Ishikawa (cell line): ENCODE data around the gene YES1.
A peak's percentile ranks its signal among the peaks of the same experiment; 100 is the strongest.

Source experiments
- CEBPB ChIP-seq: IDR thresholded peaks from 2 replicates; pipeline ENCODE4 v1.6.1; 2012
- CREB1 ChIP-seq: IDR thresholded peaks from 2 replicates; pipeline ENCODE4 v1.6.1; 2012; ENCODE audit warnings: low read depth
- EGR1 ChIP-seq: IDR thresholded peaks from 2 replicates; pipeline ENCODE4 v1.6.1; 2012
- EP300 ChIP-seq: IDR thresholded peaks from 2 replicates; pipeline ENCODE4 v1.6.1; 2012; ENCODE audit warnings: borderline replicate concordance
- FOXM1 ChIP-seq: IDR thresholded peaks from 2 replicates; pipeline ENCODE4 v1.6.1; 2012; ENCODE audit warnings: low read depth, borderline replicate concordance
- MAX ChIP-seq: IDR thresholded peaks from 2 replicates; pipeline ENCODE4 v1.6.1; 2012
- NFIC ChIP-seq: IDR thresholded peaks from 2 replicates; pipeline ENCODE4 v1.6.1; 2012
- RAD21 ChIP-seq: IDR thresholded peaks from 2 replicates; pipeline ENCODE4 v1.6.1; 2012; ENCODE audit warnings: low read depth
- REST ChIP-seq: IDR thresholded peaks from 2 replicates; pipeline ENCODE4 v1.6.1; 2012; ENCODE audit warnings: low read depth, mild to moderate bottlenecking
- TAF1 ChIP-seq: IDR thresholded peaks from 2 replicates; pipeline ENCODE4 v1.6.1; 2012; ENCODE audit warnings: low read depth, mild to moderate bottlenecking
- TCF12 ChIP-seq: IDR thresholded peaks from 2 replicates; pipeline ENCODE4 v1.6.1; 2012; ENCODE audit warnings: low read depth
- TEAD4 ChIP-seq: IDR thresholded peaks from 2 replicates; pipeline ENCODE4 v1.6.1; 2012
- USF1 ChIP-seq: IDR thresholded peaks from 2 replicates; pipeline ENCODE4 v1.6.1; 2012
- YY1 ChIP-seq: IDR thresholded peaks from 2 replicates; pipeline ENCODE4 v1.6.1; 2012; ENCODE audit warnings: low read depth
- ZBTB7A ChIP-seq: IDR thresholded peaks from 2 replicates; pipeline ENCODE4 v1.6.1; 2012; ENCODE audit warnings: low read depth

Gene YES1

GRCh38 chr18:712401-713134 is 99.5 kb downstream of the YES1 start, which contains the start of gene ENOSF1:
ENOSF1 (minus strand) TSS chr18:712630; CDS start chr18:712587, 43 bp downstream.
- TF ChIP-seq EGR1 (0 out of 2 replicates have a peak, but pooled peaks have one; percentile 36), CEBPB (no peak), TCF12 (no peak), TAF1 (peak; percentile 58), REST (no peak), MAX (peak; percentile 79), USF1 (0 out of 2 replicates have a peak, but pooled peaks have one; percentile 18), YY1 (peak; percentile 89), RAD21 (peak; percentile 42; the same call in 1 of the 2 replicates), FOXM1 (no peak), EP300 (no peak), NFIC (no peak), TEAD4 (no peak), CREB1 (no peak), ZBTB7A (no peak)

- no peak for TF ChIP-seq YY1
- TF ChIP-seq CEBPB = no peak
- peak; percentile 58; the same call in 1 of the 2 replicates for TF ChIP-seq MAX
- peak; percentile 64 for TF ChIP-seq USF1
- peak; percentile 12; the same call in 1 of the 2 replicates for TF ChIP-seq TAF1
- TF ChIP-seq ZBTB7A = no peak; the same call in 1 of the 2 replicates
- 0 out of 2 replicates have a peak, but pooled peaks have one; percentile 29 for TF ChIP-seq NFIC
- TF ChIP-seq FOXM1 = no peak
- TF ChIP-seq TCF12 = peak; percentile 51; the same call in 1 of the 2 replicates
- 0 out of 2 replicates have a peak, but pooled peaks have one; percentile 40 for TF ChIP-seq CREB1
Observed at GRCh38 chr18:711657-712400, 100.2 kb downstream of the YES1 start.

GRCh38 chr18:711310-711656 is 100.8 kb downstream of the YES1 start:
- no peak for TF ChIP-seq NFIC
- TF ChIP-seq TCF12 = no peak
- no peak for TF ChIP-seq CEBPB
- TF ChIP-seq ZBTB7A = no peak
- no peak for TF ChIP-seq USF1
- TF ChIP-seq EGR1 = no peak

- no peak for TF ChIP-seq RAD21
Observed at GRCh38 chr18:710418-711300, 101.4 kb downstream of the YES1 start.

GRCh38 chr18:709771-710170 is 102.3 kb downstream of the YES1 start:
- TF ChIP-seq TAF1 = no peak
- TF ChIP-seq YY1 = no peak
- no peak for TF ChIP-seq CEBPB
- TF ChIP-seq CREB1 = no peak
- TF ChIP-seq FOXM1 = no peak
- TF ChIP-seq TCF12 = no peak
- TF ChIP-seq EGR1 = no peak
- no peak for TF ChIP-seq EP300
- no peak for TF ChIP-seq MAX
- no peak for TF ChIP-seq NFIC
- TF ChIP-seq RAD21 = no peak
- no peak for TF ChIP-seq REST
- TF ChIP-seq TEAD4 = no peak
- no peak for TF ChIP-seq USF1
- TF ChIP-seq ZBTB7A = no peak
